SU-DHL-6 (cell line): ENCODE results near the gene LRRC55.

Experiments
- H2AFZ ChIP-seq: fragments of 200-600 bp; sonication (generic); 2 replicates; pipeline ENCODE4 v1.6.1; 2014; ENCODE audit warnings: low read depth, mild to moderate bottlenecking, moderate library complexity, mixed read lengths, antibody characterized with exemption, low read length; ENCODE audit not compliant: severe bottlenecking
- H3F3A ChIP-seq: fragments of 200-600 bp; shearing (Covaris generic); 2 replicates; pipeline ENCODE4 v1.6.0; 2016; ENCODE audit warnings: antibody characterized with exemption, mild to moderate bottlenecking; ENCODE audit not compliant: insufficient read depth
- H3K27ac ChIP-seq: fragments of 200-600 bp; sonication (generic); 2 replicates; pipeline ENCODE4 v1.5.1; 2016; ENCODE audit warnings: low read depth, mild to moderate bottlenecking, low read length, moderate library complexity, mixed read lengths
- H3K27me3 ChIP-seq: fragments of 200-600 bp; sonication (generic), shearing (Covaris generic); 2 replicates; pipeline ENCODE4 v1.6.0; 2014; ENCODE audit warnings: mild to moderate bottlenecking, low read length
- H3K36me3 ChIP-seq: fragments of 200-600 bp; sonication (generic); 2 replicates; pipeline ENCODE4 v1.6.1; 2014; ENCODE audit warnings: mild to moderate bottlenecking, low read length, mixed read lengths
- H3K4me2 ChIP-seq: fragments of 300-600, 200-600 bp; shearing (Covaris generic), sonication (generic); 2 replicates; pipeline ENCODE4 v1.6.0; 2014; ENCODE audit warnings: low read length, low read depth, mild to moderate bottlenecking; ENCODE audit not compliant: poor library complexity, severe bottlenecking
- H3K4me3 ChIP-seq: fragments of 200-600 bp; sonication (generic); 2 replicates; pipeline ENCODE4 v1.5.1; 2014; ENCODE audit warnings: antibody characterized with exemption, low read length, mild to moderate bottlenecking, mixed read lengths; ENCODE audit not compliant: insufficient read depth, poor library complexity, severe bottlenecking
- H3K79me2 ChIP-seq: fragments of 200-600 bp; sonication (generic); 2 replicates; pipeline ENCODE4 v1.6.1; 2014; ENCODE audit warnings: mild to moderate bottlenecking, low read length, moderate library complexity; ENCODE audit not compliant: insufficient read depth
- H3K9ac ChIP-seq: fragments of 200-600 bp; sonication (generic); 2 replicates; pipeline ENCODE4 v1.7.0; 2014; ENCODE audit warnings: mild to moderate bottlenecking, low read length
- H3K9me2 ChIP-seq: fragments of 200-600 bp; sonication (generic); replicated peaks from 2 replicates; pipeline ENCODE4 v1.6.1; 2014; ENCODE audit warnings: low read length; ENCODE audit not compliant: insufficient read depth
- H3K9me3 ChIP-seq: fragments of 200-600 bp; sonication (generic); 2 replicates; pipeline ENCODE4 v1.6.1; 2014; ENCODE audit warnings: low read length, mixed read lengths; ENCODE audit not compliant: insufficient read depth
- H4K20me1 ChIP-seq: fragments of 200-600 bp; sonication (generic); 2 replicates; pipeline ENCODE4 v1.6.1; 2014; ENCODE audit warnings: low read depth, mild to moderate bottlenecking, antibody characterized with exemption, low read length, moderate library complexity, mixed read lengths
- CTCF ChIP-seq: fragments of 200-600 bp; sonication (generic); IDR thresholded peaks from one replicate; pipeline ENCODE4 v1.5.1; 2017; ENCODE audit warnings: antibody characterized with exemption, mild to moderate bottlenecking, low read length, moderate library complexity; ENCODE audit not compliant: insufficient read depth, poor library complexity, severe bottlenecking
- EZH2phosphoT487 ChIP-seq: fragments of 200-600 bp; sonication (generic), shearing (Covaris generic); conservative IDR thresholded peaks from 2 replicates; pipeline ENCODE4 v1.6.1; 2018; ENCODE audit warnings: mild to moderate bottlenecking, antibody characterized with exemption, low read length, moderate library complexity, mixed read lengths

LRRC55 gene

GRCh38 chr11:57174656-57175055, 7.1 kb upstream of the LRRC55 start:
- H3K9me3 ChIP-seq: no peaks in the 10 kb centered on the region
- no peaks in the 10 kb centered on the region for H4K20me1 ChIP-seq
- no peak overlapping the region for H3K4me2 ChIP-seq
- H3K9ac ChIP-seq: no peak overlapping the region
- H3K27me3 ChIP-seq: no peaks in the 10 kb centered on the region
- no peaks in the 10 kb centered on the region for H3K79me2 ChIP-seq
- no peaks in the 10 kb centered on the region for H3K36me3 ChIP-seq
- TF ChIP-seq EZH2phosphoT487: no peak
- no peak for TF ChIP-seq CTCF
- no peak overlapping the region for H3K27ac ChIP-seq
- no peak overlapping the region for H2AFZ ChIP-seq
- H3K4me3 ChIP-seq: no peak overlapping the region
- no peaks in the 10 kb centered on the region for H3F3A ChIP-seq
- no peaks in the 10 kb centered on the region for H3K9me2 ChIP-seq

GRCh38 chr11:57175478-57175877, 6.3 kb upstream of the LRRC55 start:
- H3K9me2 ChIP-seq: no peaks in the 10 kb centered on the region
- H3K27ac ChIP-seq: no peak overlapping the region
- no peaks in the 10 kb centered on the region for H3K36me3 ChIP-seq
- no peak overlapping the region for H2AFZ ChIP-seq
- no peaks in the 10 kb centered on the region for H3K27me3 ChIP-seq
- H3K4me3 ChIP-seq: no peak overlapping the region
- H3K9ac ChIP-seq: no peak overlapping the region
- no peak overlapping the region for H3K4me2 ChIP-seq
- TF ChIP-seq CTCF (no peak), EZH2phosphoT487 (no peak)
- H3K79me2 ChIP-seq: no peaks in the 10 kb centered on the region
- no peaks in the 10 kb centered on the region for H4K20me1 ChIP-seq
- H3F3A ChIP-seq: no peaks in the 10 kb centered on the region
- no peaks in the 10 kb centered on the region for H3K9me3 ChIP-seq

GRCh38 chr11:57178334-57178733, 3.4 kb upstream of the LRRC55 start:
- H3K27me3 ChIP-seq: no peaks in the 10 kb centered on the region
- H3K9me2 ChIP-seq: no peaks in the 10 kb centered on the region
- H2AFZ ChIP-seq: no peak overlapping the region
- H3F3A ChIP-seq: no peaks in the 10 kb centered on the region
- no peaks in the 10 kb centered on the region for H4K20me1 ChIP-seq
- no peak overlapping the region for H3K27ac ChIP-seq
- no peaks in the 10 kb centered on the region for H3K9me3 ChIP-seq
- H3K4me3 ChIP-seq: no peak overlapping the region
- no peak overlapping the region for H3K4me2 ChIP-seq
- TF ChIP-seq EZH2phosphoT487 (no peak), CTCF (no peak)
- no peak overlapping the region for H3K9ac ChIP-seq
- no peaks in the 10 kb centered on the region for H3K79me2 ChIP-seq
- no peaks in the 10 kb centered on the region for H3K36me3 ChIP-seq
